Endothelial cell of umbilical vein (primary cell): ENCODE measurements around the gene BSPRY. TPM values are rescaled to one million over a fixed set of nuclear protein-coding genes. Genes with fewer than 3 reads are reported as not detected.

ENCODE experiments used
- BruUV-seq: library from RNA; stranded (reverse); fragments of 400-500 nt; replicated peaks from 2 replicates; lab custom pipeline; 2021; lab: Mats Ljungman, UMichigan
- CTCF ChIA-PET: fragments of 300-600, 350-600 bp; sonication (Branson Sonifier 250); formaldehyde crosslinking; loops from one replicate; lab custom pipeline; 2021; ENCODE audit warnings: antibody characterized with exemption, inconsistent platforms; lab: Charles Lee
- POLR2A ChIA-PET: fragments of 300-600, 350-600 bp; sonication (Branson Sonifier 250); formaldehyde crosslinking; loops from one replicate; lab custom pipeline; 2021; ENCODE audit warnings: antibody characterized with exemption, inconsistent platforms; lab: Charles Lee
- DNase-seq: peaks from one replicate; pipeline ENCODE4 v3.0.0-alpha.2; 2011; ENCODE audit warnings: low read depth, low spot score
- FAIRE-seq: peaks from 2 replicates; lab custom pipeline; 2011; peaks lifted over from hg19 to GRCh38; lab: Jason Lieb, UNC
- H2AFZ ChIP-seq: 2 replicates; pipeline ENCODE4 v1.6.0; 2012; ENCODE audit warnings: low read depth, low read length, control low read depth, inconsistent platforms
- H3K27ac ChIP-seq: 2 replicates; pipeline ENCODE4 v1.5.1; 2011; ENCODE audit warnings: low read depth, mild to moderate bottlenecking, control low read depth, low read length, moderate library complexity; ENCODE audit not compliant: insufficient read depth
- H3K27me3 ChIP-seq, 2 experiments: 2 replicates each; pipeline versions ENCODE4 v1.6.0 to v1.6.1; 2011; ENCODE audit warnings: low read length in 2 of 2, mixed read lengths in 1 of 2; ENCODE audit not compliant: control insufficient read depth in 2 of 2, insufficient read depth in 2 of 2
- H3K36me3 ChIP-seq, 2 experiments: 2 replicates in 1 of 2; 3 replicates in 1 of 2; pipeline ENCODE4 v1.5.1; 2011; ENCODE audit warnings: low read length in 2 of 2, mild to moderate bottlenecking in 1 of 2, moderate library complexity in 1 of 2; ENCODE audit not compliant: control insufficient read depth in 2 of 2, insufficient read depth in 2 of 2; ENCODE audit errors: extremely low read depth in 1 of 2
- H3K4me1 ChIP-seq: 3 replicates; pipeline ENCODE4 v1.5.1; 2011; ENCODE audit warnings: mild to moderate bottlenecking, low read length; ENCODE audit not compliant: control insufficient read depth, insufficient read depth; ENCODE audit errors: extremely low read depth
- H3K4me2 ChIP-seq: 2 replicates; pipeline ENCODE4 v1.6.1; 2011; ENCODE audit warnings: low read length, control low read depth, mixed read lengths; ENCODE audit not compliant: insufficient read depth
- H3K4me3 ChIP-seq, 3 experiments: fragments of 200-600 bp in 1 of 3; sonication (generic), shearing (Covaris generic) in 1 of 3; replicated peaks in 1 of 3; 2 replicates each; pipeline ENCODE4 v1.5.1; 2011 to 2016; ENCODE audit warnings: control low read depth in 3 of 3, low read length in 3 of 3, mild to moderate bottlenecking in 2 of 3, inconsistent platforms in 1 of 3, low read depth in 1 of 3, moderate library complexity in 1 of 3; ENCODE audit not compliant: insufficient read depth in 1 of 3
- H3K79me2 ChIP-seq: 2 replicates; pipeline ENCODE4 v1.6.0; 2012; ENCODE audit warnings: low read length, inconsistent platforms; ENCODE audit not compliant: control insufficient read depth, insufficient read depth
- H3K9ac ChIP-seq: replicated peaks from 2 replicates; pipeline ENCODE3; 2011; ENCODE audit warnings: low read length, control low read depth; ENCODE audit not compliant: insufficient read depth; ENCODE audit errors: extremely low read depth
- H3K9me1 ChIP-seq: replicated peaks from 3 replicates; pipeline ENCODE4 v1.6.0; 2011; ENCODE audit warnings: mild to moderate bottlenecking, low read length; ENCODE audit not compliant: control insufficient read depth, insufficient read depth; ENCODE audit errors: extremely low read depth
- H3K9me3 ChIP-seq: replicated peaks from 2 replicates; pipeline ENCODE4 v1.5.1; 2012; ENCODE audit warnings: low read length, inconsistent platforms; ENCODE audit not compliant: control insufficient read depth, insufficient read depth
- H4K20me1 ChIP-seq: replicated peaks from 2 replicates; pipeline ENCODE3; 2011; ENCODE audit warnings: mild to moderate bottlenecking, low read length; ENCODE audit not compliant: control insufficient read depth, insufficient read depth; ENCODE audit errors: extremely low read depth
- EZH2 ChIP-seq: IDR thresholded peaks from 2 replicates; pipeline ENCODE4 v1.6.1; 2012; ENCODE audit warnings: borderline replicate concordance, low read depth, mild to moderate bottlenecking, moderate library complexity, low read length, inconsistent platforms; ENCODE audit not compliant: severe bottlenecking
- FOS ChIP-seq: IDR thresholded peaks from 2 replicates; pipeline ENCODE4 v1.6.1; 2011; ENCODE audit warnings: mild to moderate bottlenecking, low read length, moderate library complexity, borderline replicate concordance; ENCODE audit not compliant: insufficient read depth
- GATA2 ChIP-seq: IDR thresholded peaks from 2 replicates; pipeline ENCODE4 v1.7.0; 2011; ENCODE audit warnings: low read depth, mild to moderate bottlenecking, moderate library complexity, mixed read lengths, low read length; ENCODE audit not compliant: insufficient read length, insufficient read depth
- JUN ChIP-seq: IDR thresholded peaks from 2 replicates; pipeline ENCODE4 v1.6.1; 2011; ENCODE audit warnings: borderline replicate concordance, low read depth; ENCODE audit not compliant: insufficient read length, insufficient read depth
- MYC ChIP-seq: IDR thresholded peaks from one replicate; pipeline ENCODE4 v1.6.1; 2011; ENCODE audit warnings: mild to moderate bottlenecking, low read depth, low read length
- POLR2A ChIP-seq: IDR thresholded peaks from 2 replicates; pipeline ENCODE4 v1.6.1; 2012; ENCODE audit warnings: low read depth, mild to moderate bottlenecking, control low read depth, low read length
- POLR2AphosphoS5 ChIP-seq: IDR thresholded peaks from 2 replicates; pipeline ENCODE4 v1.6.1; 2012; ENCODE audit warnings: low read depth, mild to moderate bottlenecking, control low read depth, low read length, moderate library complexity; ENCODE audit not compliant: insufficient read depth
- dilution Hi-C: fragments of 300-500 bp; cut with MboI; formaldehyde crosslinking; loops from one replicate; pipeline ENCODE4 v1.15.0; 2019; ENCODE audit warnings: low sequenced_read_pairs; ENCODE audit not compliant: extremely low pct_ligation_motif_present
- intact Hi-C: fragments of 100-400 bp; cut with micrococcal nuclease; formaldehyde crosslinking; loops from one replicate; pipeline ENCODE4 v1.10.0; 2022
- polyA plus RNA-seq, 4 experiments: library from polyadenylated mRNA; depleted of rRNA in 3 of 4; stranded (reverse) in 3 of 4; unstranded in 1 of 4; fragments of >200 nt; gene quantifications; 2 replicates each; pipeline versions ENCODE4 v1.2.1 to v1.2.3, GENCODE V29; 2011 to 2012; ENCODE audit warnings: missing spikeins in 1 of 4
- total RNA-seq: library from RNA; stranded (reverse); gene quantifications from 2 replicates; pipeline ENCODE4 v1.2.3, GENCODE V29; 2021
- TF ChIP-seq, protein P1 (sequence below), 2 donors: IDR thresholded peaks; 1 replicate in 1 of 2; 2 replicates in 1 of 2; pipeline ENCODE4 v1.5.1; 2011; ENCODE audit warnings: low read length in 2 of 2, mild to moderate bottlenecking in 2 of 2, moderate library complexity in 2 of 2, control low read depth in 1 of 2, inconsistent platforms in 1 of 2, low read depth in 1 of 2; ENCODE audit not compliant: insufficient read depth in 1 of 2; ENCODE audit errors: extremely low read depth in 1 of 2
- TF ChIP-seq, protein P2 (sequence below): IDR thresholded peaks from 2 replicates; pipeline ENCODE4 v1.6.1; 2011; ENCODE audit not compliant: insufficient read depth, insufficient read length

BSPRY gene
- total and polyA plus RNA-seq, 2 donors (not counting 3 experiments of a cell fraction or from before 2014, with no cell fraction given) = not detected

DNA sequence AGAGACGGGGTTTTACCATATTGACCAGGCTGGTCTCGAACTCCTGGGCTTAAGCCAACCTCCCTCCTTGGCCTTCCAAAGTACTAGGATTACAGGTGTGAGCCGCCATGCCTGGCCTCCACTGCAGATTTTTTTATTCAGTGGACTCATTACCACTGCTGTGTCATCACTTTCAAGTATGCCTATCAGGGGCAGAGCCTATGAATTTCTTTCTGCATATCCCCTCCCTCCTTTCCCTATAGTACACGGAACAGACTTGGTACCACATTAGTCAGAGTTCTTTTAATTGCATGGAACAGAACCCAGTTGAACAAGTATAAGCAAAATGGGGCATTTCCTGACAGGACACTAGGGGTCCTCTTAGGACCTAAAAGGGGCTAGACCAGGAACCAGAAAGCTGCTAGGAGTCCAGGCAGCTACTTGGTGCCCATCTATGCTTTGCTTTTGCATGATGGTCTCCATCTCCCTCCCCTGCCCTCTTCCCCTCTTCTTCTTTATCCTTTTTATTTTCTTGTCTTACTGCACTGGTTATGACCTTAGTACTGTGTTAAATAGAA, 5.8 kb downstream of the BSPRY start:
- H3K9ac ChIP-seq = no peak overlapping the region
- H2AFZ ChIP-seq = no peak overlapping the region
- peaks cover 28 to 29% of the 10 kb centered on the region in 2 experiments for H3K27me3 ChIP-seq
- ChIA-PET POLR2A (no interaction called here), CTCF (interaction anchor here (1.2 kb wide), 1 partner anchor 303 kb away, joined by 3 read pairs; no protein-coding TSS in a partner anchor)
- no peak for DNase-seq
- no peaks in the 10 kb centered on the region for H3K9me3 ChIP-seq
- no peak for TF ChIP-seq JUN
- TF ChIP-seq, protein P1, sequence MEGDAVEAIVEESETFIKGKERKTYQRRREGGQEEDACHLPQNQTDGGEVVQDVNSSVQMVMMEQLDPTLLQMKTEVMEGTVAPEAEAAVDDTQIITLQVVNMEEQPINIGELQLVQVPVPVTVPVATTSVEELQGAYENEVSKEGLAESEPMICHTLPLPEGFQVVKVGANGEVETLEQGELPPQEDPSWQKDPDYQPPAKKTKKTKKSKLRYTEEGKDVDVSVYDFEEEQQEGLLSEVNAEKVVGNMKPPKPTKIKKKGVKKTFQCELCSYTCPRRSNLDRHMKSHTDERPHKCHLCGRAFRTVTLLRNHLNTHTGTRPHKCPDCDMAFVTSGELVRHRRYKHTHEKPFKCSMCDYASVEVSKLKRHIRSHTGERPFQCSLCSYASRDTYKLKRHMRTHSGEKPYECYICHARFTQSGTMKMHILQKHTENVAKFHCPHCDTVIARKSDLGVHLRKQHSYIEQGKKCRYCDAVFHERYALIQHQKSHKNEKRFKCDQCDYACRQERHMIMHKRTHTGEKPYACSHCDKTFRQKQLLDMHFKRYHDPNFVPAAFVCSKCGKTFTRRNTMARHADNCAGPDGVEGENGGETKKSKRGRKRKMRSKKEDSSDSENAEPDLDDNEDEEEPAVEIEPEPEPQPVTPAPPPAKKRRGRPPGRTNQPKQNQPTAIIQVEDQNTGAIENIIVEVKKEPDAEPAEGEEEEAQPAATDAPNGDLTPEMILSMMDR (IDR thresholded peaks at IDR 0.05; ENCODE audit: extremely low read depth in 1 of 2, insufficient read depth in 1 of 2, low read depth in 1 of 2, low read length in 2 of 2) = peak in 1 of 2 donors; percentile 8
- no peaks in the 10 kb centered on the region for H4K20me1 ChIP-seq
- dilution Hi-C loops (no loop called here), intact Hi-C loops (no loop called here)
- no peak for FAIRE-seq
- H3K27ac ChIP-seq = no peak overlapping the region
- H3K4me2 ChIP-seq = no peak overlapping the region
- no TSS peak for BruUV-seq
- no peaks in the 10 kb centered on the region for H3K4me1 ChIP-seq
- no peaks in the 10 kb centered on the region for H3K36me3 ChIP-seq
- no peaks in the 10 kb centered on the region for H3K9me1 ChIP-seq
- no peak overlapping the region for H3K4me3 ChIP-seq
- H3K79me2 ChIP-seq = no peaks in the 10 kb centered on the region

DNA sequence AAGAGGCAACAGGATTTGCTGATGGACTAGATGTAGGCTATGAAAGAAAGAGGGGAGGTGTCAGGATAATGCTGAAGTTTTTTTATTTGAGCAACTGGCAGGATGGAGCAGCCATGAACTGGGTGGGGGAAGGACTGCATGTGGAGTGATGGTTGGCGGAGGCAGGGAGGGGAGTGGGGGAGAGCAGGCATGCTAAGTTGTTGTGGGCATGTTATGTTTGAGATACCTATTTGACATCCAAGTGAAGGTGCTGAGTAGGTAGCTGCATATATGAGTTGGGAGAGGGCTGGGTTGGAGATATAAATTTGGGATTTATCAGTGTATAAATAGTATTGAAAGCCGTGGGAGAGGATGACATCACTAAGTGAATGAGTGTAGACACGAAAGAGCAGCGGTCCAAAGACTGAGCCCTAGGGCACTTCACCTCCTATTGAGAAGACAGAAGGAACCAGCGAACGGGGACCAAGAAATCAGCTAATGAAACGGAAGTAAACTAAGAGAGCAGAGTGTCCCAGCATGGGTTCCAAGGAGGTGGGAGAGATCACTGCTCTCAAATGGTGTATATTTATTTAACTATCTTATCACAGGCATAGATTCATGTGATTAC, 7.4 kb downstream of the BSPRY start:
- Histone ChIP-seq H3K27me3 (peaks cover 13% of the 10 kb centered on the region in 2 experiments), H3K4me3 (no peak overlapping the region), H4K20me1 (no peaks in the 10 kb centered on the region), H3K9me3 (no peaks in the 10 kb centered on the region), H3K79me2 (no peaks in the 10 kb centered on the region), H3K4me1 (no peaks in the 10 kb centered on the region), H3K4me2 (no peak overlapping the region), H3K9me1 (no peaks in the 10 kb centered on the region), H3K36me3 (no peaks in the 10 kb centered on the region), H3K9ac (no peak overlapping the region), H2AFZ (no peak overlapping the region), H3K27ac (no peak overlapping the region)
- CTCF ChIA-PET = no interaction called here
- dilution Hi-C loops (no loop called here), intact Hi-C loops (no loop called here)
- no peak for TF ChIP-seq POLR2A
- TF ChIP-seq EZH2 = no peak
- no peak for TF ChIP-seq GATA2
- no peak for TF ChIP-seq POLR2AphosphoS5
- no peak for TF ChIP-seq FOS
- TF ChIP-seq, protein P2, sequence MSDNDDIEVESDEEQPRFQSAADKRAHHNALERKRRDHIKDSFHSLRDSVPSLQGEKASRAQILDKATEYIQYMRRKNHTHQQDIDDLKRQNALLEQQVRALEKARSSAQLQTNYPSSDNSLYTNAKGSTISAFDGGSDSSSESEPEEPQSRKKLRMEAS = no peak
- no peak for TF ChIP-seq JUN
- no peak for TF ChIP-seq MYC
- TF ChIP-seq, protein P1 (IDR thresholded peaks at IDR 0.05; ENCODE audit: extremely low read depth in 1 of 2, insufficient read depth in 1 of 2, low read depth in 1 of 2, low read length in 2 of 2) = no peak
- no TSS peak for BruUV-seq
- FAIRE-seq (no peak), DNase-seq (no peak)
- POLR2A ChIA-PET = no interaction called here
